Kidney (tissue), 14 donors: ENCODE results near the gene CCDC197. TPM values are rescaled to one million over a fixed set of nuclear protein-coding genes. Genes with fewer than 3 reads are reported as not detected.

ENCODE experiments used
- DNase-seq, 5 donors: peaks; one replicate each; pipeline ENCODE4 v3.0.0-alpha.2; 2013 to 2020
- FAIRE-seq: peaks from 2 replicates; lab custom pipeline; 2012; peaks lifted over from hg19 to GRCh38; lab: Jason Lieb, UNC
- H3K27ac ChIP-seq, 2 donors: one replicate each; pipeline ENCODE4 v1.7.0; 2013; ENCODE audit warnings: low read depth in 2 of 2, low read length in 2 of 2, inconsistent platforms in 1 of 2
- H3K27me3 ChIP-seq: one replicate; pipeline ENCODE4 v1.7.1; 2013; ENCODE audit warnings: low read length, inconsistent platforms; ENCODE audit not compliant: control insufficient read depth, insufficient read depth
- H3K36me3 ChIP-seq, 3 donors: one replicate each; pipeline versions ENCODE4 v1.7.0 to v1.7.1; 2013; ENCODE audit warnings: low read length in 3 of 3, control low read depth in 1 of 3, inconsistent platforms in 1 of 3; ENCODE audit not compliant: insufficient read depth in 3 of 3, control insufficient read depth in 2 of 3
- H3K4me1 ChIP-seq, 3 donors: one replicate each; pipeline versions ENCODE4 v1.7.0 to v1.7.1; 2013; ENCODE audit warnings: low read length in 3 of 3, inconsistent platforms in 1 of 3, low read depth in 1 of 3; ENCODE audit not compliant: control insufficient read depth in 2 of 3, insufficient read depth in 2 of 3
- H3K4me3 ChIP-seq, 3 donors: one replicate each; pipeline versions ENCODE4 v1.7.0 to v1.8.1; 2013; ENCODE audit warnings: low read length in 3 of 3, control low read depth in 1 of 3, inconsistent platforms in 1 of 3
- H3K9ac ChIP-seq, 3 donors: one replicate each; pipeline versions ENCODE4 v1.7.0 to v1.7.1; 2013; ENCODE audit warnings: low read length in 3 of 3, control low read depth in 1 of 3, inconsistent platforms in 1 of 3
- H3K9me3 ChIP-seq, 3 donors: one replicate each; pipeline versions ENCODE4 v1.7.0 to v1.7.1; 2013; ENCODE audit warnings: low read length in 3 of 3, control low read depth in 1 of 3, inconsistent platforms in 1 of 3; ENCODE audit not compliant: control insufficient read depth in 2 of 3, insufficient read depth in 1 of 3
- intact Hi-C: fragments of 100-400 bp; cut with DNase I; formaldehyde crosslinking; loops from one replicate; pipeline ENCODE4 v1.11.1; 2022
- polyA plus RNA-seq: library from polyadenylated mRNA; stranded (reverse); fragments of 350-450 nt; fragmentation: Illumina TruSeq; extraction: RNeasy Lipid Tissue Mini Kit (QIAGEN cat#74804); gene quantifications from one replicate; pipeline ENCODE4 v1.2.3, GENCODE V29; 2014; ENCODE audit warnings: low read depth, low replicate concordance; ENCODE audit not compliant: insufficient read depth
- total RNA-seq: library from RNA; stranded (reverse); fragmentation: NEBNext Ultra II Directional; extraction: Animal tissue kit (Norgen Biotek cat#: 25700); gene quantifications from one replicate; pipeline ENCODE4 v1.2.1, GENCODE V29; 2021
- TF ChIP-seq, protein P1 (sequence below): IDR thresholded peaks from 3 replicates; pipeline ENCODE4 v1.5.1; 2012; ENCODE audit warnings: mild to moderate bottlenecking, moderate library complexity, borderline replicate concordance; ENCODE audit not compliant: insufficient read depth; ENCODE audit errors: extremely low read depth
- donor health status: control.
- donor health status: control.
- donor health status: control.
- donor health status: control.
- donor health status: control.
- donor health status: DM: yes; HTN: yes; CAD: no.
- donor health status: Normal renal cell carcinoma (clear cell type).

The CCDC197 gene
- total and polyA plus RNA-seq, 2 donors from 2014 or later: not detected

DNA sequence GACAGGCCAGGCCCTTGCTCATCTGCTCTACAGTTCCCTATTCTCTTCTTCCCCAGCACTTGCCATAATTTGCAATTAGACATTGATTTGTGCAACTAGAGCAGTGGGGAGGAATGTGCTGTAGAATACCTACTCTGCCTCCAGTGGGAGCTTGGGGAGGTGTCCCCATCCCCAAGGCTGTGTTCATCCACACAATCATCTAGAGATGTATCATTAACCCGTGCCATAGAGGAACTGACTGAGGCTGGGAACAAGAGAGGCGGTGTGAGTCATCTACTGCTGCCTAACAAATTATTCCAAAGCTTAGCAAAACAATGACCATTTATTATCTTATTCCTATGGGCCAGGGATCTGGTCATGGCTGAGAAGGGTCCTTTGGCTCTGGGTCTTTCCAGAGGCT lies 23.9 kb downstream of the CCDC197 start:
- FAIRE-seq (no peak), DNase-seq (no peak)
- H3K27me3 ChIP-seq: no peaks in the 10 kb centered on the region
- H3K9me3 ChIP-seq: no peaks in the 10 kb centered on the region
- no peaks in the 10 kb centered on the region for H3K36me3 ChIP-seq
- TF ChIP-seq, protein P1, sequence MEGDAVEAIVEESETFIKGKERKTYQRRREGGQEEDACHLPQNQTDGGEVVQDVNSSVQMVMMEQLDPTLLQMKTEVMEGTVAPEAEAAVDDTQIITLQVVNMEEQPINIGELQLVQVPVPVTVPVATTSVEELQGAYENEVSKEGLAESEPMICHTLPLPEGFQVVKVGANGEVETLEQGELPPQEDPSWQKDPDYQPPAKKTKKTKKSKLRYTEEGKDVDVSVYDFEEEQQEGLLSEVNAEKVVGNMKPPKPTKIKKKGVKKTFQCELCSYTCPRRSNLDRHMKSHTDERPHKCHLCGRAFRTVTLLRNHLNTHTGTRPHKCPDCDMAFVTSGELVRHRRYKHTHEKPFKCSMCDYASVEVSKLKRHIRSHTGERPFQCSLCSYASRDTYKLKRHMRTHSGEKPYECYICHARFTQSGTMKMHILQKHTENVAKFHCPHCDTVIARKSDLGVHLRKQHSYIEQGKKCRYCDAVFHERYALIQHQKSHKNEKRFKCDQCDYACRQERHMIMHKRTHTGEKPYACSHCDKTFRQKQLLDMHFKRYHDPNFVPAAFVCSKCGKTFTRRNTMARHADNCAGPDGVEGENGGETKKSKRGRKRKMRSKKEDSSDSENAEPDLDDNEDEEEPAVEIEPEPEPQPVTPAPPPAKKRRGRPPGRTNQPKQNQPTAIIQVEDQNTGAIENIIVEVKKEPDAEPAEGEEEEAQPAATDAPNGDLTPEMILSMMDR: no peak
- no peak overlapping the region for H3K9ac ChIP-seq
- intact Hi-C loops: no loop called here
- H3K4me3 ChIP-seq: no peak overlapping the region
- H3K27ac ChIP-seq: no peak overlapping the region
- H3K4me1 ChIP-seq: no peaks in the 10 kb centered on the region

DNA sequence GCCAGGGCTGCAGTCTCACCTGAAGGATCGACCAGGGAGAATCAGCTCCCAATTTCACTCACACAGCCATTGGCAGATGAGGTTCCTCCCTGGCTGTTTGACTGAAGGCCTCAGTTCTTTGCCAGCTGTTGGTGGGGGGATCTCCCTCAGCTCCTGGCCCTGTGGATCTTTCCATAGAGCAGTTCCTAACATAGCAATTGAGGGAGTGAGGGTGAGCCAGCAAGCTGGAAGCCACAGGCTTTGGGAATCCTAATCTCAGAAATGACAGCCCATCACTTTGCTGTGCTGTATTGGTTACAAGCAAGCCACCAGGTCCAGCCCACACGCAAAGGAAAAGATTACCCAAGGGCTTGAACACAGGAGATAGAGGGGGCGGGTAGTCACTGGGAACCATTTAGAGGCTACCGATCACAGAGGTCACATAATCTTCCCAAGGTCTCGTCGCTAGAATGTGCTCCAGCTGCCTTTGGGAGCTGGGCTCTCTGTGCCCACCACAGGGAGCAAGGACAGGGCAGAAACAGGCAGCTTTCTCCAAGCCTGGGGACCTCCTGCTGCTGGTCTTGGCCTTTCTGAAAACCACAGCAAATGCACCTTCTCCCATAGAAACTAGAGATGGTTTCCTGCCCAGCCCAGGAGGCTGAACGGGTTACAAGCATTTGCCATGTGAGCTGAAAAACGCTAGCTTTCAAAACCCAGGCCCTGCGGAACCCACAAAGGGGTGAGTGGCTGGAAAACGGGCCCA lies 24.5 kb downstream of the CCDC197 start:
- H3K4me1 ChIP-seq: no peaks in the 10 kb centered on the region
- H3K27me3 ChIP-seq: no peaks in the 10 kb centered on the region
- no peak overlapping the region for H3K9ac ChIP-seq
- intact Hi-C loops: no loop called here
- H3K9me3 ChIP-seq: no peaks in the 10 kb centered on the region
- DNase-seq (no peak), FAIRE-seq (no peak)
- TF ChIP-seq, protein P1: no peak
- no peak overlapping the region for H3K27ac ChIP-seq
- no peak overlapping the region for H3K4me3 ChIP-seq
- no peaks in the 10 kb centered on the region for H3K36me3 ChIP-seq

DNA sequence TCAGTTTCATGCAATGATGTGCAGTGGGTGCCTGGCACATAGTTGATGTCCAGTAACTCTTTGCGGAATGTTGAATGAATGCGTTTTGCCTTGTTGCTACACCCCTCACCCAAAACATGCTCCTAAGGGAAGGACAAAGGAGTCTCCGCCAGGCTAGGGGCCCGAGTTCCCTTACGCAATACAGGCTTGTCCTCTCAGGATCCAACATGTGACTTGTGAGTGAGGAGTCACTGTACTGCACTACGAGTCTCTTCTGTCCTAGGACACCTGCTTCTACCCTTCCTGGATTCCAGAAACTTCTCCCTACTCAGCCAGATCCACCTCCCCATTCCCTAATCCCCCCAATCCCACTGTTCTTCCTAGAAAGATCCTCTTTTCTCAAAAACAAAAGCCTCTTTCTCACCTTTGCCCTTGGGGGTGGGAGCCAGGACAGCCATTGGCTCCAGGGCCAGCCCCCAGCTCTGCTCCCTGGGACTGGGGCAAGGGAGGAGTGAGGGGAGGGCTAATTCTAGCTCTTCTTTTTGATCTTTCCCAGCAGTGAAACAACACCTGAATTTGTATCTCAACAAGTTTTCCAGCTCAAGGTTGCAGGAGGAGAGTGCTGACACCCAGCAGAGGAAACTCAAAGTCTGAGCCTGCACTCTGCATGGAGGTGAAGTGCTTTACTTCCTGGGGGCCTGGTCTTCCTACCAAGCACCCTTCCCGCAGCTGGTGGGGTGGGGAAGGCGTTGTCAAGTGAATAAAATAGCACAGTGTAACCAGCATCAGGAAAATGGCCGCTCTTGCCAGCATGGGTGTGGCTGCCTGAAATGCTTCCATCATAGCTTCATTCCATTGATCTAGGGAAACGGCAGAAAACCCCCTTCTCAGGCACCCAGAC lies 25.7 kb downstream of the CCDC197 start:
- Histone ChIP-seq H3K36me3 (no peaks in the 10 kb centered on the region), H3K27me3 (no peaks in the 10 kb centered on the region), H3K27ac (no peak overlapping the region), H3K9ac (no peak overlapping the region), H3K9me3 (no peaks in the 10 kb centered on the region), H3K4me1 (no peaks in the 10 kb centered on the region), H3K4me3 (no peak overlapping the region)
- TF ChIP-seq, protein P1: no peak
- FAIRE-seq (no peak), DNase-seq (no peak)
- intact Hi-C loops: no loop called here
